GM21390 (cell line): ENCODE data around the gene FAM98C.

Source experiments
- ATAC-seq: cut with Tn5 transposase; IDR thresholded peaks from one replicate; pipeline ENCODE4 v1.9.1; 2021; ENCODE audit not compliant: unreplicated experiment

FAM98C gene

GRCh38 chr19:38377052-38377451 lies 25.8 kb upstream of the FAM98C start:
- no peak for ATAC-seq

- no peak for ATAC-seq
Observed at GRCh38 chr19:38378866-38379265, 24.0 kb upstream of the FAM98C start.

GRCh38 chr19:38381138-38381537 lies 21.8 kb upstream of the FAM98C start:
- ATAC-seq, result no peak

- ATAC-seq, result no peak
Observed at GRCh38 chr19:38383184-38383583, 19.7 kb upstream of the FAM98C start.

- ATAC-seq, result no peak
Observed at GRCh38 chr19:38383743-38384142, 19.1 kb upstream of the FAM98C start.

- ATAC-seq, result no peak
Observed at GRCh38 chr19:38384209-38385027, 18.5 kb upstream of the FAM98C start.

GRCh38 chr19:38385057-38385803 lies 17.7 kb upstream of the FAM98C start:
- no peak for ATAC-seq

- no peak for ATAC-seq
Observed at GRCh38 chr19:38385804-38386257, 17.1 kb upstream of the FAM98C start.

- ATAC-seq, result no peak
Observed at GRCh38 chr19:38386300-38386970, 16.5 kb upstream of the FAM98C start.

- ATAC-seq, result no peak
Observed at GRCh38 chr19:38386971-38387549, 15.8 kb upstream of the FAM98C start.

- ATAC-seq, result no peak
Observed at GRCh38 chr19:38387550-38388348, 15.1 kb upstream of the FAM98C start, which contains the start of gene GGN. Gene GGN (minus strand): TSS chr19:38388034. CDS start chr19:38387261, 773 bp downstream.

- ATAC-seq, result no peak
Observed at GRCh38 chr19:38388349-38389100, 14.4 kb upstream of the FAM98C start, which contains the start of gene SPRED3. Gene SPRED3 (plus strand): TSS chr19:38388697. CDS start chr19:38390303, 1,606 bp downstream.

- ATAC-seq, result no peak
Observed at GRCh38 chr19:38389101-38389925, 13.6 kb upstream of the FAM98C start.

GRCh38 chr19:38389957-38390924 lies 12.7 kb upstream of the FAM98C start:
- ATAC-seq, result no peak

- ATAC-seq, result no peak
Observed at GRCh38 chr19:38391911-38392464, 10.9 kb upstream of the FAM98C start.

GRCh38 chr19:38392707-38393308 lies 10.1 kb upstream of the FAM98C start:
- ATAC-seq, result no peak

GRCh38 chr19:38394488-38394887 lies 8.4 kb upstream of the FAM98C start:
- ATAC-seq, result no peak
